ENCODE data around the gene ABCG1.
"Not testable (repeated sequence)": the region's sequence is repeated elsewhere in the genome, so short reads cannot be mapped to it uniquely, and the experiment has no call there.

The ABCG1 gene

DNA sequence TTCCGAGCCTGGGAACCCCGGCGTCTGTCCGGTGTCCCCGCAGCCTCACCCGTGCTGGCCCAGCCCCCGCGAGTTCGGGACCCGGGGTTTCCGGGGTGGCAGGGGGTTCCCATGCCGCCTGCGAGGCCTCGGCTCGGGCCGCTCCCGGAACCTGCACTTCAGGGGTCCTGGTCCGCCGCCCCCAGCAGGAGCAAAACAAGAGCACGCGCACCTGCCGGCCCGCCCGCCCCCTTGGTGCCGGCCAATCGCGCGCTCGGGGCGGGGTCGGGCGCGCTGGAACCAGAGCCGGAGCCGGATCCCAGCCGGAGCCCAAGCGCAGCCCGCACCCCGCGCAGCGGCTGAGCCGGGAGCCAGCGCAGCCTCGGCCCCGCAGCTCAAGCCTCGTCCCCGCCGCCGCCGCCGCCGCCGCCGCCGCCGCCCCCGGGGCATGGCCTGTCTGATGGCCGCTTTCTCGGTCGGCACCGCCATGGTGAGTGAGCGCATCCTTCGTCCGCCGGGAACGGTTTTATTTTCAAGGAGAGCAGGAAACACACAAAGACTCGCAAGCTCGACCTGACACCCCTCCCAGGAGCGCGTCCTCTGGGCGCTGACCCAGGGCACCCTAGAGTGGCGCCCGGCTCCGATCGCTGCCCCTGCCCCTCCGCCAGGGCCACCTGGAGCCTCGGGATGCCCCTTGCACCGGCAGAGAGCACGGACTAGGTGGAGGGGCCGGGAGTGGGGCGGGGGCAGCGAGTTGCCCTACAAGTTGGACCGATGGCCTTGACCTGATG is at the start of gene ABCG1:
Gene ABCG1, plus strand, starts transcription at position 305 of the 770 bp plus-strand sequence. Its CDS starts 123 bp downstream, at position 428.
- no peak for DNase-seq

- no peak for DNase-seq
Observed at GRCh38 chr21:42169758-42170157, 49.2 kb upstream of the ABCG1 start.

GRCh38 chr21:42171091-42172053 is 47.6 kb upstream of the ABCG1 start:
- DNase-seq = no peak

DNA sequence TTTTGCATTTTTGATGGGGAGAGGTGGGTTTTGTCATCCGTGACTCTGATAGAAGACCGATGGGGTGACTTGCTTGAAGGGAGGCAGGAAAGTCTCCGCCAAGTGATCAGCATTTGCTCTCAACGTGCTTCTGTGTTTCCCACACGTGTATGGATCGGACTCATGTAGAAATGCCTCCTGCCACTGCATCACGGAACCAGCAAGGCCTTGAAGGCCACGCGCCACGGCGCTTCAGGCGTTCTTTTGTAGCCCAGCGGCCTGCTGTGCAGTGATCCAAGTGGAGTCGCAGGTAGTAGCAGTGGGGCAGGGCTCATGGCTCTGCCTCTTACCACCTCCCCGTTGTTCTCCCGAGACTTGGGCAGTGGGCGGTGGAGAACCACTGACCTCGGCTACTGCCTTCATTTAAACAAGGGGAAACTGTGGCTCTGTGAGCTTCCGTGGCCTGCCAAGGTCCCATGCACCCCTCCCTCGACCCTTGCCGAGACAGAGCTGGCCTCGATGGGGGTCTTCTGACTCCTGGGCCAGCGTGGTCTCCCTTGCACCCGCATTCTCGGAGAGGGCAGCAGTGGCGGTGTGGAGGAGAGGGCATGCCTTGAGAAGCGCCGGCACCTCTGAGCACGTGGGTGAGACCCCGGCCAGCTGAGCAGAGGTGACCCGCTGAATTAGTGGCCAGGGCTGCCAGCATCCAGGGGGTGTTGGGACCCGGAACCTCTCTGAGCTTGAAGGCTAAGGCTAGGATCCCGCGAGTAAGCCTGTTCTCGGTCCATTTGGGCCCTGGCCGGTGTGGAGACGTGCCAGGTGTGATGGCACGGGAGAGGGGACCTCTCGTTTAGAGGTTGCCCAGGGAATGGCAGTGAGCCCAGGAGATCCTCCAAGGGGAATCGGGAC is 46.1 kb upstream of the ABCG1 start:
- no peak for DNase-seq

- DNase-seq = peak; percentile 36
Observed at GRCh38 chr21:42174173-42174572, 44.8 kb upstream of the ABCG1 start.

DNA sequence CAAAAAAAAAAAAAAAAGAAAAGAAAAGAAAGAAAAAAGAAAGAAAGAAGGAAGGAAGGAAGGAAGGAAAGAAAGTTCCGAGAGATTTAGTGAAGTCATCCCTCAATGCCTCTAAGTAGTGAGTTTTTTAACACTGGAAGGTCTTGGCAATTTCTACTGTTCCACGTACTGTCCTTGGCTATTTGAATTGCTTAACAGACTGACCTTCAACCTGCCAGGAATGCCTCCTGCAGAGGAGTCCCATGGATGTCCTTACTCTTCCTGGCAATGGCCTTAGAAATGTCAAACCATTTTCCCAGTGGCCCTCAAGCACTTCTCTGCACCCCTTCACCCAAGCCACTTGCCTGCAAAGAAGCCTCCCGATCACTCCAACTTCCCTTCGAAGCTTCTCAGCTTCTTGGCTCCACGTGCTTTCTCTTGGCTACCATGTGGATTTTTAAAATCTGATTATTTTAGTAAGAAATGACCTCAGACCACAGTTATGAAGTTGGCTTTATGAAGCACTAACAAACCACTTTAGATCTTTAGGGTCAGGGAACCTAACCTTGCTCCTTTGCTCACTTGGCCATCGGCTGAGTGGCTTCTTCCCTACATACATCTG is 43.7 kb upstream of the ABCG1 start:
- DNase-seq = no peak

DNA sequence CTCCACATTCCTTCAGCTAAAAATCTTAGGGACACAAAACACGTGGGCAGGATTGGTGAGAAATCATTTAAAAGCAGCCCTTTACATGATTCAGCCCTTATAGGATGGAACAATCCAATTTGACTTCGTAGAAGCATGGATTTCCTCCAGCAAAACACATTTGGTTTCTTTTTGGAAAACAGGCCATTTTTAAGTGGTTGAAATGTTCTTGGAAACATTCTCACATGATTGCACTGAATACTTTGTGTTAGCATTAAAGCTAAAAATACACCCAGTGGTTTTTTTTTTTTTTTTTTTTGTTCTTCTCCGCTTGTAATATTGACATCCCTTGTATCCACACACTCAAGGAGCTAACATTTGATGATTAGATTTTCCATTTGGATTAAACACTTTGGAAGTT is 42.1 kb upstream of the ABCG1 start:
- no peak for DNase-seq

- DNase-seq = no peak
Observed at GRCh38 chr21:42179316-42179715, 39.6 kb upstream of the ABCG1 start.

DNA sequence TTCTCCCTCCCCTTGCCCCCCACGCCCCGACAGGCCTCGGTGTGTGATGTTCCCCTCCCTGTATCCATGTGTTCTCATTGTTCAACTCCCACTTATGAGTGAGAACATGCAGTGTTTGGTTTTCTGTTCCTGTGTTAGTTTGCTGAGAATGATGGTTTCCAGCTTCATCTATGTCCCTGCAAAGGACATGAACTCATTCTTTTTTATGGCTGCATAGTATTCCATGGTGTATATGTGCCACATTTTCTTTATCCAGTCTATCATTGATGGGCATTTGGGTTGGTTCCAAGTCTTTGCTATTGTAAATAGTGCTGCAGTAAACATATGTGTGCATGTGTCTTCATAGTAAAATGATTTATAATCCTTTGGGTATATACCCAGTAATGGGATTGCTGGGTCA is 38.9 kb upstream of the ABCG1 start:
- not testable (repeated sequence) for DNase-seq

GRCh38 chr21:42182713-42183371 is 36.1 kb upstream of the ABCG1 start:
- no peak for DNase-seq

DNA sequence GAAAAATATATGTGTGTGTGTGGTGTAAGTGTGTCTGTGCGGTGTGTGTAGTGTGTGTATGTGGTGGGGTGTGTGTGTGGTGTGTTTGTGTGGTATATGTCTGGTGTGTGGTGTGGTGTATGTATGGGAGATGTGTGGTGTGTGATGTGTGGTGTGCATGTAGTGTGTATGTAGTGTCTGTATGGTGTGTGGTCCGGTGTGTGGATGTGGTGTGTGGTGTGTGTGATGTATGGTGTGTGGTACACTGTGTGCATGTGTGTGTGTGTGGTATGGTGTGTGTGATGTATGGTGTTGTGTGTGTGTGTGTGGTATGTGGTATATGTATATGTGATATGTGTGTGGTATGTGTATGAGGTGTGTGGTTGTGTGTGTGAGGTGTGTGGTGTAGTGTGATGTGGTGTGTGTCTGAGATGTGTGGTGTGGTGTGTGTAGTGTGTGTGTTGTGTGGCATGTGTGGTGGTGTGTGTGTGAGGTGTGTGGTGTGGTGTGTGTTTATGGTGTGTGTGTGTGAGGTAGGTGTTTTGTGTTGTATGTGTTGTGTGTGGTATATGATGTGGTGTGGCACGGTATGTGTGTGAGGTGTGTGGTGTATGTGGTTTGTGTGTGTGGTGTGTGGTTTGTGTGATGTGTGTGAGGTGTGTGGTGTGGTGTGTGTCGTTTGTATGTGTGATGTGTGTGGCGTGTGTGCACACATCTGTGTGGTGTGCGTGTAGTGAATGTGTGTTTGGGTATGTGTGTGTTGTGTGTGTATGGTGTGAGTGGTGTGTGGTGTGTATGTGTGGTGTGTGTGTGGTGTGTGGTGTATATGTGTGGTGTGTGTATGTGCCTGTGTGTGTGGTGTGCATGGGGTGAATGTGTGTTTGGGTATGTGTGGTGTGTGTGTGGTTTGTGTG is 35.3 kb upstream of the ABCG1 start:
- DNase-seq = no peak

DNA sequence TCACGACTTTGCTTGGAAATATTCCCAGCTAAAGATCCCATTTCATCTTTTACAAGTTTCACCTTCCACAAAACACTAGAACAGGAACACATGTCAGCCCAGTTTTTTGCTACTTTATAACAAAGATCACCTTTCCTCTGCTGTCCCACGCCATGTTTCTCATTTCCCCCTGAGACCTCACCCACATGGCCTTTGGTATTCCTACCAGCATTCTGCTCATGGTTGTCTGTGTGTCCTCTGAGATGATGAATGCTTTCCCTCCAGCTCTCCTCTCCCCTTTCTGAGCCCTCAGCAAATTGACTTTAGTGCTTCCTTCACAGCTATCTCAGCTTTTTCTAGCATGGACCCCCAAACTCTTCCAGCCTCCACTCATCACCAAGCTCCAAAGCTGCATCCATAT is 32.3 kb upstream of the ABCG1 start:
- no peak for DNase-seq

- no peak for DNase-seq
Observed at GRCh38 chr21:42187976-42188653, 30.8 kb upstream of the ABCG1 start.

DNA sequence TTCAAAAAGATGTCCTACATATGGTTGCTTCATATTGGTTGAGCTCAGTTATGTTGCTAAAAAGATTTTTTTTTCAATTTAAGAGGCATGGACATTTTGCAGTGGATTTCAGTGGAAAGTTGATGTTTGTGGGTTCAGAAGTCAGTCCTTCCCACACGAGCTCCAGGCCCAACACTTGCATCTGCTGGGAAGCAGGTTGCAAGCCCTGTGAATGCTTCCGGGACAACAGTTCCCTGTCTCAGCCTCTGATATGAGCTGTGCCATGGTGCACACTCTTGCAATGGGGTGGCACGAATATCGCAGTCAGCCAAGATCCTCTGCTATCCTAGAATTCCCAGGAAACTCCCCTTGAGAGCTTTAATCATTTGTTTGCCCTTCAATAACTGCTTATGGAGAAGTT is 30.3 kb upstream of the ABCG1 start:
- DNase-seq = no peak

DNA sequence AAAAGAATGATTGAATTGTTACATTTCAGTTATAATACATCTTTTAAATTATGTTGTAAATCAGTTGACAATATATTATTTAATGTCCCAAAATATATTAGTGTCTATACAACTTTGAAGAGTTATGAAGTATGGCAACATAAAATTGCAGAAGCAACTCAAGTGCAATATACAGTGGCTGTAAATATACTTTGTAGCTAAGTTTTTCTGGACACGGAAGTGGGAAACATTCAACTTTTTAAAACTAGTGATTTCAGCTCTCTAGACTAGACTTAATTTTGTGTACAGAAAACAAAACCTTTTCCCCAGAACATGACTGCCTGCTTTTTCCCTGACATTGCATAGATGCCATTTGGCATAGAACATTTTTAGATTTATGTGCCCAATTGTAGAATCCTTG is 29.5 kb upstream of the ABCG1 start:
- DNase-seq = no peak

DNA sequence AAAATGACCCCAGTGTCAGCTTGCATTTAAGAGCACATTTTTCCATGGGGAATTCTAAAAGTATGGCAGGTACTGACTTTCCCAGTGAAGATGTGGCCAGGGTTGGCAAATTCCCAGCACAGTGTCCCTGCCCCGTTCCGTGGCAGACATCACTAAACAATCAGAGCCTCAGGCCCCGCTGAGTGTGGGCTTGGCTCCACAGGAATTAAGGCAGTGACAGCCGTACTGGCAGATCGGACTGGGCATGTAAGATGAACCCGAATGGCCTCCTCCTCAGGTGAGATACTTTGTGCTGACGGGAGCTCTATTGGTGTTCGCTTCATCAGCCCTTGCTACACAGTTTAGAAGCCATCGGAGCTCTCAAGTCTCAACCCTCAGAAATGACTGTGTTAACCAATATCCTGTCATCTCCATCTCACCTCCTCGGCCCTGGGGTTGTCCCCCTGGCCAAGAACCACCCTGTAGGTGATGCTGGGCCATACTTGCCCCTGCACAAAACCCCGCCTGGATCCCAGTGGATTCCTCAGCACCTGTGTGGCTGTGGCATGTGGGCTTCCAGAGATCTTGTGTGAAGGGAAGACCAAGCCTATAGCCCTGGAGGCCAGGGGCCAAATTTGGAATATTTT is 29.0 kb upstream of the ABCG1 start:
- DNase-seq = no peak

DNA sequence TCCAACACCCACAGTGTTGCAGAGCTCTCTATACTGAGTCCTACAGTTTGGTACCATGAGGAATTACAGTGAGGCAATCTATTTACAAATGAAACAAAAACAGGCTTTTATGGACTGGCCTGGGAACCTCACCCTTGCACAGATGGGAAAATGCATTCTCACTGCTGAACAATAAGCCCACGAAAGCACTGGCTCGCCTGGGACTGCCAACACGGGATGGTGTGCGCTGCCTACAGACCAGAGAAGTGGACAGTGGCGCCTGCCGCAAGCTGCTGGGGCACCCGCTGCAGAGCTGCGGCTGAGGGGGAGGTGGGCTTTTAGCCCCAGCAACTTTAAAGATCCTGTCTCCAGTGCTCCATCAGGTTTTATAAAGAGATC is 28.5 kb upstream of the ABCG1 start:
- DNase-seq = no peak

DNA sequence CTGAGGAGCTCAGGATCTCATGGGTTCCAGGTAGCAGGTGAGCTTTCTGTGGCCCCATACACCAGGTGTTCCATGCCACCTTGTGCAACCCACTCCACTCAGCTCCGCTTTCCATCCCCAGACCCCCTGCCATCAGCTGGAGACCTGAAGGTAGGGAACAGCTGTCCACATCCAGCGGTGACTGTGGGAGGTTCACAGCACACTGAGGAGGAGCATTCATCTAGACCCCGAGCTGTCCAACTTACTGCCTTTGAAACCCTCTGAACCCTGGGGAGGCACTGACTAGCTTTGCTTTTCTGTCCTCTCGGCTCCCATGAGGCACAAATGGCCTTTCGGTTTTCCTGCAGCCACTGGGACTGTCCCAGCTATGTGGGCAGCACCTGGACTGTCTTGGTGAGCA is 27.9 kb upstream of the ABCG1 start:
- no peak for DNase-seq

DNA sequence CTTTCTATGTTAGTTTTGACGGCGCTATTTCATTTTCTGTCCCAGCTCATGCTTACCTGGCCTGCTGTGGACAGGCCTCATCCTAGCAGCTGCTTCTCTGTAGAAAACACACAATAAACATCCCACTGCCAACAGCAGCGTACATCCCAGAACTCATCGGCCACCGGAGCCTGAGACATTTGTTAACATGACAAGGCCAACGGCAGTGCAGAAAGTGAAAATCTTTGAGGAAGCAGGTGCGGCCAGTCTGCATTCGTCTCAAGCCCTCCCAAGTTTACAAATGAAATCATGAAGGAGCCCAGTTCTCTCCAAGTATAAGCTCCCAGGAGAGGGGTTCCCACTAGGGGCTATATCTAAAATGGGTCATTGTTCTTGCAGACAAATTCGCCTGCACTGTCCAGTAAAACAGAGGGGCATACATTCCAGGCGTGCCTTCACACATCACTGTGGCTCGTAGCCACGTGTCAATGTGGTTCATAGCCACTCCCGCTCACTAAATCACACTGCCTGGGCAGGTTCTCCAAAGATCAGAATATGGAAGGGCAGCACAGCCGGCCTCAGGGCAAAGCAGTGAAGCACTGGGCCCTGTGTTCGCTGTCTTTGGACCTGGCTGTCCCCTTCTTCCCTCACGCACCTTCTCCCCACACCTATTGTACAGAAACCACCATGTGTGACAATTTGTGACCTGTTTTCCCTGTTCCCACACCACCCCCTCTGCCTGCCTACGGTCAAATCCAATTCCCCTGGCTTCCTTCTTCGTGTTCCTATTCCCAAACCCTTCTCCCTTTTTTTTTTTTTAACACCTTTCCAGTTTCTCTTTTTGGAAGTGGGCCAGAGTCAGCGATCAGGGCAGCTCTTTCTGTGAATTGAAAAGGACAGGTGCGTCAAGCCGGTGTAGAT is 27.0 kb upstream of the ABCG1 start:
- no peak for DNase-seq

Data from NCI-H446 treated with DMSO at 0.1 percent for 48 hours (cell line).